ENCODE data around the gene C1RL.
"Not testable (repeated sequence)": the region's sequence is repeated elsewhere in the genome, so short reads cannot be mapped to it uniquely, and the experiment has no call there.

The C1RL gene

DNA sequence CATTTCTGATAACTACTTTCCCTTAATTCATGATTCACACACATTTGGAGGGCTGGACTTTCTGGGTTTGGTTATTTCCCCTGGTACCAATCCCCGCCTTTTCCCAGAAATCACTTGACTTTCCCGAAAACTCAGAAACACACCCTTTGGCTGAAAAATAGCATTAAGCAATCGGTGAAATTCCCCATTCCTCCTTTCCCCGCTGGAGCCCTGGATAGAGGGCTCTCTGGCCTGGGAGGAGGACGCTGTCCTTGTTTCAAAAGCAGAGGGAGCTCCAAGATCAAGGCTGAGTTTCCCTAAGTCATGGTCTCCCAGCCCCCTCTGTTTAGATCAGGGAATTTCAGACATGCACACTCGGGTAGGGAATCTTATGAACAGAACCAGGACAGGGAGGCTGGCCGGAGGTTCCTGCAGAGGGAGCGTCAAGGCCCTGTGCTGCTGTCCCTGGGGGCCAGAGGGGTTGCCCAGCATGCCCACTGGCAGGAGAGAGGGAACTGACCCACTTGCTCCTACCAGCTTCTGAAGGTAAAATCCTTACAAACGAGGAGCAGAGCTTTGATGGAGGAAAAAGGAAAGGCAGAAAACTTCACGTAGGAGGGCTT is 48.6 kb downstream of the C1RL start, which contains the start of gene C1S:
TSS of gene C1S (plus strand) at position 366 of the 602 bp plus-strand sequence. CDS start 1,195 bp downstream, outside the sequence.
- DNase-seq = peak; percentile 17 to 48

DNA sequence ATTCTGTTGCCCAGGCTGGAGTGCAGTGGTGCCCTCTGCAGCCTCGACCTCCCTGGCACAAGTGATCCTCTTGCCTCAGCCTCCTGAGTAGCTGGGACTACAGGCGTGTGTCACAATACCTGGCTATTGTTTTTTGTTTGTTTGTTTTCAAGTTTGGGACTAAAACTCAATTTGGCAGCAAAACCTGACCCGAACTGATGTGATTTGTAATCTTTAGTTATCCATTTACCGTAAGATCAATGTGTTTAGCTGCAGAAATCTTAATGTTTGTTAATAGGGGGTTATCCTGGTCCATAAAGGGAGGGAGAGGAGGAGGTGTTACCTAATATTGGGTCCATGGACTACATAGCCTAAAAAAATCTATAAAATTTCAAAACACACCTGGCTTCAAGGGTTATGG is 49.2 kb downstream of the C1RL start:
- DNase-seq = no peak

DNA sequence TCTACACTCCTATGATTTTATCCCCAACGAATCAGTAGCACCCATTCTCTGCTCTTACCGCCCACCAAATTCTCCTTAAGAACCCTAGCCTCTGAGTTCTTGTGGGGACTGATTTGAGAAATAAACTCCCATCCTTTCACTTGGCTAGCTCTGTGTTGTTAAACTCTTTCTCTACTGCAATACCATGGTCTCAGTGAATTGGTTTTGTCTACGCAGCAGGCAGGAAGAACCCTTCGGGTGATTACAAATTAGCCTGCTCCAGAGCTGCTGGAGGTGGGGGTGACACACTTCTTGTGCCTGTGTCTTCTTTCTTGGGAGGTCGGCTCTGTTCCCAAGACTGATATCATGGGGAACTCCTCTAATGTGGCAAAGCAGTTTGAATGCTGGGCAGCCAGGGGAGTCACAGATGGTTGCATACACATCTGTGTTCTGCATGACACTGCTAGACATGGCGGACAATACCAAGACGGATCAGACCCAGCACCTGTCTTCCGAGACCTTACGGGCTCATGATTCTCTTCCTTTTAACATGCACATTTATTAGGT is 50.1 kb downstream of the C1RL start:
- peak in 1 of 2 donors; percentile 69 for DNase-seq

DNA sequence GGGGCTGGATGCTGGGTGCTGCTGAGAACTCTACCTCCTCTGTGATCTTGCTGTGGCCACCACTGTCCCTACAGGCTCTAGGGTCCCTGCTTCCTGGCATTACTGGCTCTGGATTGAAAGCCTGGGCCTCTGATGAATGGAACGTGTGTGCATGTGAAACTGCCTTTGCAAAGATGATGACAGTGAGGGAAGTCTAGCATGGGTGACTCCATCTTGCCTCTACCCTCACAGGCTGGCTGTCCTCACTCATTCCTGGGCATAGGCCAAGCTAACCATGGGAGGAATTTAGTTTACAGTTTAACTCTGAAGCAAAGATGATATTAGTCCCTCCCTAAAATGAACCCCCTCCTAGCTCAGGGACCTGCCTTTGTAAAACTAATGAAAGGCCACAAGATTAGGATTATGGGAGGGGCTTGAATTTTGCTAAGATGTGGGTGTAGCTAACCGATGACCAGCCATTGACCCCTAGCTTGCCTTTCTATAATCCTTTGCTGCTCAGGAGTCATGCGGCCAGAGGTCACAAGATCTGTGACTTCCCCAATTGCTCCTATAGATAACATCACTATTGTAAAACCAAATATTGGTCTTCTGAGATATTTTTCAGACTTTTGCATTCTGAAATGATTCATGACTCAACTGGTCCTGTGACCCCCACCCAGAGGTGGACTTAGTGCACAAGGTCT is 50.7 kb downstream of the C1RL start:
- DNase-seq = peak; percentile 90 to 93

DNA sequence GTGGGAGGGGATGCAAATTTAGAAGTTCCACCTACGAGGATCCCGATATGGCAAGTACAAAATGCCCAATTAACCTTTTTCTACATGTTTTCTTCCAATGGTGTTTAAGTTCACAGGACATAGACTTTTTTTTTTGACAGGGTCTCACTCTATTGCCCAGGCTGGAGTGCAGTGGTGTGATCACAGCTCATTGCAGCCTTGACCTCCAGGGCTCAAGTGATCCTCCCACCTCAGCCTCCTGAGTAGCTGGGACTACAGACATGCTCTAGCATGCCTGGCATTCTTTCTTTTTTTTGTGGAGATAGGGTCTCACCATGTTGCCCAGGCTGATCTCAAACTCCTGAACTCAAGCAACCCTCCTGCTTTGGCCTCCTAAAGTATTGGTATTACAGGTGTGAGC is 53.3 kb downstream of the C1RL start:
- DNase-seq = not testable (repeated sequence)

DNA sequence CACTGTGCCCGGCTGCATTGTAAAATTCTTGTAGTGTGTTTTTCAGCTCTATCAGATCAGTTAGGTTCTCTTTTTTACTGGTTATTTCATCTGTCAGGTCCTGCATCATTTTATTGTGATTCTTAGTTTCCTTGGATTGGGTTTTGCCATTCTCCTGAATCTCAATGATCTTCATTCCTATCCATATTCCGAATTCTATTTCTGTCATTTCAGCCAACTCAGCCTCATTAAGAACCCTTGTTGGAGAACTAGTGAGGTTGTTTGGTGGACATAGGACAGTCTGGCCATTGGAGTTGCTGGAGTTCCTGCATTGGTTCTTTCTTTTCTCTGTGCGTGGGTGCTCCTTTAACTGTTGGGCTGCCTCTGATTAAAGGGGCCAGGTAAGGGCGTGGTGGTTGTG is 54.1 kb downstream of the C1RL start:
- no peak for DNase-seq

DNA sequence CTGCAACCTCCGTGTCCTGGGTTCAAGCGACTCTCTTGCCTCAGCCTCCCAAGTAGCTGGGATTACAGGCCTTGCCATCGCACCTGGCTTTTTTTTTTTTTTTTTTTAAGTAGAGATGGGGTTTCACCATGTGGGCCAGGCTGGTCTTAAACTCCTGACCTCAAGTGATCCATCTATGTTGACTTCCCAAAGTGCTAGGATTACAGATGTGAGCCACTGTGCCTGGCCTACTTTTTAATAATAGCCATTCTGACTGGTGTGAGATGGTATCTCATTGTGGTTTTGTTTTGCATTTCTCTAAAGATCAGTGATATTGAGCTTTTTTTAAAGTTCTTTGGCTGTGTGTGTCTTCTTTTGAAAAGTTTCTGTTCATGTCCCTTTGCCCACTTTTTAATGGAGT is 59.0 kb downstream of the C1RL start:
- not testable (repeated sequence) for DNase-seq

DNA sequence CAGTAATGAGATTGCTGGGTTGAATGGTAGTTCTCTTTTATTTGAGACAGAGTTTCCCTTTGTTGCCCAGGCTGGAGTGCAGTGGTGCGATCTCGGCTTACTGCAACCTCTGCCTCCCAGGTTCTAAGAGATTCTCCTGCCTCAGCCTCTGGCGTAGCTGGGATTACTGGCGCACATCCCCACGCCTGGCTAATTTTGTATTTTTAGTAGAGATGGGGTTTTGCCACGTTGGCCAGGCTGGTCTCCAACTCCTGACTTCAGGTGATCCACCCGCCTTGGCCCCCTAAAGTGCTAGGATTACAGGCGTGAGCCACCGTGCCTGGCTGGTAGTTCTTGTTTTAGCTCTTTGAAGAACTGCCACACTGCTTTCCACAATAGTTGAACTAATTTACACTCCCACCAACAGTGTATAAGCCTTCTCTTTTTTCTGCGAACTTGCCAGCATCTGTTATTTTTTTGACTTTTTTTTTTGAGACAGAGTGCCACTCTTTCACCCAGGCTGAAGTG is 59.5 kb downstream of the C1RL start:
- DNase-seq = not testable (repeated sequence)

DNA sequence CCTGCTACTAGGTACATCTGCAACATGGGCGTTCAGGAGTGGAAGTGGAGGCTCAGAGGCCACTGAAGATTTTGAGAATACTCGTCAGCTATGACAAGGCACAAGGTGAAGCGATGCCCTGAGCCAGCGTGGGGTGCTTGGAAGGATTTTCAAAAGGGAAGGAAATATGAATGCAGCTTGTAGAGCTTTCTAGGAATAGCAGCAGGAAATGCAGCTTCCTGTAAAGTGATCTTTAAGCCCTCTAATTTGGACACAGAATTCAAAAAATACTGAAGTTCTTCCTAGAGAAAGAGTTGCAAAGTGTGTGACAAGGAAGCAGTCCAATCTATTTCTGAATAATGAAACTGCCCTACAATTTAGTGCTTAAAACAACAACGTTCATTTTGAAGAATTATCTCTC is 61.7 kb downstream of the C1RL start:
- DNase-seq = peak; percentile 49 to 56

DNA sequence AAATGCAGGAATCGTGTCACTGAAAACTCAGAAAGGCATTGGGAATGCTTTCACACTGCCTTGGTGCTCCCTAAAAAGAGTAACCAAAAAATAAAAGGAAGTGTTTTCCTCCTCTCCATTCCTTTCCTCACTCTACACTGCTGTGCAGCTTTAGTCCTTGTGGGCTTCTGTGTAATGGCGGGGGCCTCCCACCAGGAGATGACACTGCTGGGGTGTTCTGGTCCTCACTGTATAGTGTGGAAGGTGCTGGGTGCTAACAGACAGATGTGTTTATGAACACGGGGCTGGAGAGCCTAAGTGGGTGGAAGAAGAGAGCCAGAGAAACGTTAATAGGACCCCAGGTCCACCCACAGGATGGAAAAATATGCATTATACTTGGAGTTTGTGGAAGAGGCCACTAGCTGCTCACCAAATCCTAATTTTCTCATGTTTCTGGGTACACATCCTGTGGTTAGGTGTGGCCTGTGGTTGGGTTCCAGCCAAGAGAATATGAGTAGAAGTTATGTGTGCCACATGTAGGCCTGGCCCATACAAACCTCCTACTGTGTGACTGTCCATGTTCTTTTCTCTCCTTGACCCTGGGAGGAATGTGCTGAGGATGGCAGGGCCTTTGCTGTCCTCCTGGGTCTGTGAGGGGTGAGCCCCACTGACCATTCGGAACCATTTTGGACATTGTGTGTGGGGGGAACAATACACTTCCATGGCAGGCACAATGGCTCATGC is 62.5 kb downstream of the C1RL start:
- no peak for DNase-seq

DNA sequence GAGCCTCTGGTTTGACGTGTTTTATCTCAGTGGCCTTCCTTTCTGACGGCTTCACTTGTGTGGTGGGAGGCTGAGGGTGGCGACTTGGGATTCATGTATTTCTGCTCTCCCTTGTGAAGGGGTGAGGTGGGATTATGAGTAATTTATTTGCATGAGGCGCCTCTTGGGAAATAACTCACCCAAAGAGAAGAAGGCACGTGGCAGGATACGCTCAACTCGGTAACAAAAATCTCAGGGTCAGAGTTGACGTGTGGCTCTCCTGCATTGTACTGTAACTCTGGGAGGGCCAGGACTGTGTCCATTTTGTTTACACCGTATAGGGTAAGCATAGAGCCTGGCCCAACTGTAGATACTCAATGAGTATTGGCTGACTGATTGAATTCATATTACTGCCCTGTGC is 63.1 kb downstream of the C1RL start:
- DNase-seq = no peak
